WTC11 (cell line): ENCODE results near the gene RAB6A. TPM values are rescaled to one million over a fixed set of nuclear protein-coding genes. Genes with fewer than 3 reads are reported as not detected.

Source experiments
- ATAC-seq: fragments of 200-7000 bp; cut with Tn5 transposase; 2 replicates; pipeline ENCODE4 v1.10.0; 2021; ENCODE audit warnings: mild to moderate bottlenecking, moderate library complexity
- CTCF ChIA-PET: fragments of 300-600 bp; sonication (Branson Sonifier 250); formaldehyde crosslinking; loops from one replicate; lab custom pipeline; 2021; ENCODE audit warnings: antibody characterized with exemption; lab: Charles Lee
- POLR2A ChIA-PET: fragments of 350-600 bp; sonication (Branson Sonifier 250); formaldehyde crosslinking; loops from one replicate; lab custom pipeline; 2021; ENCODE audit warnings: antibody characterized with exemption; lab: Charles Lee
- DNase-seq: peaks from one replicate; pipeline ENCODE4 v3.0.0; 2021; ENCODE audit warnings: low spot score
- H3K27ac Mint-ChIP-seq: 2 replicates; pipeline ENCODE4 v1.8.0; 2021; ENCODE audit warnings: mixed read lengths
- H3K27me3 Mint-ChIP-seq: 2 replicates; pipeline ENCODE4 v1.8.0; 2021; ENCODE audit warnings: low read depth, mild to moderate bottlenecking, moderate library complexity, mixed read lengths
- H3K36me3 Mint-ChIP-seq: 2 replicates; pipeline ENCODE4 v1.8.0; 2021; ENCODE audit warnings: mixed read lengths
- H3K4me1 Mint-ChIP-seq: 2 replicates; pipeline ENCODE4 v1.8.0; 2022; ENCODE audit warnings: mixed read lengths
- H3K4me3 Mint-ChIP-seq: 2 replicates; pipeline ENCODE4 v1.8.0; 2021; ENCODE audit warnings: mild to moderate bottlenecking, moderate library complexity, mixed read lengths
- H3K9me3 Mint-ChIP-seq: 2 replicates; pipeline ENCODE4 v1.8.0; 2021; ENCODE audit warnings: mixed read lengths
- EMX1 ChIP-seq: fragments of 250-450 bp; sonication (Bioruptor Pico); IDR thresholded peaks from 2 replicates; pipeline ENCODE4 v1.8.0; 2021; ENCODE audit warnings: mild to moderate bottlenecking
- ESRRA ChIP-seq: sonication (generic); formaldehyde crosslinking; IDR thresholded peaks from 2 replicates; pipeline ENCODE4 v1.8.1; 2022; ENCODE audit warnings: mild to moderate bottlenecking, missing genetic modification reagents, borderline replicate concordance
- GABPB1 ChIP-seq: sonication (generic); formaldehyde crosslinking; IDR thresholded peaks from 2 replicates; pipeline ENCODE4 v1.8.1; 2023; ENCODE audit warnings: mild to moderate bottlenecking, missing genetic modification reagents
- HMGXB4 ChIP-seq: sonication (generic); formaldehyde crosslinking; IDR thresholded peaks from 2 replicates; pipeline ENCODE4 v1.8.1; 2023; ENCODE audit warnings: mild to moderate bottlenecking, moderate library complexity, missing genetic modification reagents
- NFATC4 ChIP-seq: fragments of 250-450 bp; sonication (Bioruptor Pico); IDR thresholded peaks from 2 replicates; pipeline ENCODE4 v1.9.0; 2021; ENCODE audit warnings: mild to moderate bottlenecking
- NR1H2 ChIP-seq: sonication (generic); formaldehyde crosslinking; IDR thresholded peaks from 2 replicates; pipeline ENCODE4 v1.9.0; 2021; ENCODE audit warnings: mild to moderate bottlenecking, moderate library complexity, missing genetic modification reagents
- RORB ChIP-seq: fragments of 250-450 bp; sonication (Bioruptor Pico); IDR thresholded peaks from 2 replicates; pipeline ENCODE4 v1.9.0; 2021; ENCODE audit warnings: mild to moderate bottlenecking
- SMAD4 ChIP-seq: sonication (generic); formaldehyde crosslinking; IDR thresholded peaks from 2 replicates; pipeline ENCODE4 v1.8.0; 2022; ENCODE audit warnings: mild to moderate bottlenecking, missing genetic modification reagents
- SP1 ChIP-seq: sonication (generic); formaldehyde crosslinking; conservative IDR thresholded peaks from 2 replicates; pipeline ENCODE4 v1.8.1; 2022; ENCODE audit warnings: missing genetic modification reagents
- ZNF423 ChIP-seq: fragments of 250-450 bp; sonication (Bioruptor Pico); IDR thresholded peaks from 2 replicates; pipeline ENCODE4 v2.1.2; 2022; ENCODE audit warnings: mild to moderate bottlenecking, moderate library complexity
- total RNA-seq: library from RNA; stranded (reverse); gene quantifications from 3 replicates; pipeline ENCODE4 v1.2.3, GENCODE V29; 2021
- TF ChIP-seq, protein P1 (sequence below): sonication (generic); formaldehyde crosslinking; IDR thresholded peaks from 2 replicates; pipeline ENCODE4 v1.8.0; 2023; ENCODE audit warnings: missing genetic modification reagents, mild to moderate bottlenecking, borderline replicate concordance

RAB6A gene
- total RNA-seq, 1 experiment from 2014 or later, result 107 TPM

DNA sequence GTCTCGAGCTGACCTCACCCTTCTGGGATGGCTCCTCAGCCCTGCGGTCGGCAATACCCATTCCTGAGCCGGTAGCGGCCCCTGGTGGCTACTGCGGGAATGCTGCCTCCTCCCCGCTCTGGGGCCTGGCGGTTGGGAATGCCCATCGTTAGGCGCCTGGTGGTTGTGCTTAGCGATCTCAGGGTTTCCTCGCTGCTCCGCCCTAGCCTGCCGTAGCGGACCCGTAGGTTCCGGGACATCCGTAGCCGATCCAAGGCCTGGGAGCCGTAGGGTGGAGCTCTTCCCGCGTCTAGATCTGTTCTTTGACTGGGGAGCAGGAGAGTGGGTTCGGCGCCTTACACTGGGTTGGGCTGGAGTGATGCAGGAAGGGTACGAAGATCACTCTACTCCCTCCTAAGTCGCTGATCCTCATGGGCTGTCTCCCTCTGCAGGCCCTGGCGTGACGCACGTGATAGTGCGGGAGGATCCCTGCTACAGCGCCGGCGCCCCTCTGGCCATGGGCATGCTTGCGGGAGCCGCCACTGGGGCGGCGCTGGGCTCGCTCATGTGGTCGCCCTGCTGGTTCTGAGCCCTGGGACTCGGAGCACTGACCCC is 99.7 kb downstream of the RAB6A start (continued):
- TF ChIP-seq, protein P1, sequence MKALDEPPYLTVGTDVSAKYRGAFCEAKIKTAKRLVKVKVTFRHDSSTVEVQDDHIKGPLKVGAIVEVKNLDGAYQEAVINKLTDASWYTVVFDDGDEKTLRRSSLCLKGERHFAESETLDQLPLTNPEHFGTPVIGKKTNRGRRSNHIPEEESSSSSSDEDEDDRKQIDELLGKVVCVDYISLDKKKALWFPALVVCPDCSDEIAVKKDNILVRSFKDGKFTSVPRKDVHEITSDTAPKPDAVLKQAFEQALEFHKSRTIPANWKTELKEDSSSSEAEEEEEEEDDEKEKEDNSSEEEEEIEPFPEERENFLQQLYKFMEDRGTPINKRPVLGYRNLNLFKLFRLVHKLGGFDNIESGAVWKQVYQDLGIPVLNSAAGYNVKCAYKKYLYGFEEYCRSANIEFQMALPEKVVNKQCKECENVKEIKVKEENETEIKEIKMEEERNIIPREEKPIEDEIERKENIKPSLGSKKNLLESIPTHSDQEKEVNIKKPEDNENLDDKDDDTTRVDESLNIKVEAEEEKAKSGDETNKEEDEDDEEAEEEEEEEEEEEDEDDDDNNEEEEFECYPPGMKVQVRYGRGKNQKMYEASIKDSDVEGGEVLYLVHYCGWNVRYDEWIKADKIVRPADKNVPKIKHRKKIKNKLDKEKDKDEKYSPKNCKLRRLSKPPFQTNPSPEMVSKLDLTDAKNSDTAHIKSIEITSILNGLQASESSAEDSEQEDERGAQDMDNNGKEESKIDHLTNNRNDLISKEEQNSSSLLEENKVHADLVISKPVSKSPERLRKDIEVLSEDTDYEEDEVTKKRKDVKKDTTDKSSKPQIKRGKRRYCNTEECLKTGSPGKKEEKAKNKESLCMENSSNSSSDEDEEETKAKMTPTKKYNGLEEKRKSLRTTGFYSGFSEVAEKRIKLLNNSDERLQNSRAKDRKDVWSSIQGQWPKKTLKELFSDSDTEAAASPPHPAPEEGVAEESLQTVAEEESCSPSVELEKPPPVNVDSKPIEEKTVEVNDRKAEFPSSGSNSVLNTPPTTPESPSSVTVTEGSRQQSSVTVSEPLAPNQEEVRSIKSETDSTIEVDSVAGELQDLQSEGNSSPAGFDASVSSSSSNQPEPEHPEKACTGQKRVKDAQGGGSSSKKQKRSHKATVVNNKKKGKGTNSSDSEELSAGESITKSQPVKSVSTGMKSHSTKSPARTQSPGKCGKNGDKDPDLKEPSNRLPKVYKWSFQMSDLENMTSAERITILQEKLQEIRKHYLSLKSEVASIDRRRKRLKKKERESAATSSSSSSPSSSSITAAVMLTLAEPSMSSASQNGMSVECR (CRISPR knock-in tag), result peak; percentile 84; the same call in 1 of the 2 replicates

DNA sequence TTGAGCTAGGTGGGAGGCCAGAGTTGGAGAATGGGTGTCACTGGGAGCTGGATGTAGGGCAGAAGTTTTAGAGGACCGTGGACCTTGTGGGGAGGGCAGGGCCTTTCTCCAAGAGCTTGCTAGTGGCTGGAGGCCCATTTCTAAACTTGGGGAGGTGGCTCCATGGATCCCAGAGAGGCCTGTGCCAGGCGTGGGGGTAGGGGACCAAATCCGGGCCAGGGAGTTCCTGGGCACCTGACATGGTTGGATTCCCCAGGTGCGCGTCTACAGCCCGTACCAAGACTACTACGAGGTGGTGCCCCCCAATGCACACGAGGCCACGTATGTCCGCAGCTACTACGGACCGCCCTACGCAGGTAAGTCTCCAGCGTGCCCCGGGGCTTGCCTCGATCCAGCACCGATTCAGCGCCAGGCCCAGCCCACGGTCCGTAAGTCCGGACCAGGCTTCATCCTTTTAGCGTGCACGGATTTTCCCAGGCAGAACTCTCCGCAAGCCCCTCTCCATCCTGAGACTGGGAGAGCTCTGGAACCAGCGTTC is 100.3 kb downstream of the RAB6A start:
- Mint-ChIP-seq H3K4me3 (peak overlapping the region; percentile 72), H3K27me3 (peaks cover 78% of the 10 kb centered on the region), H3K27ac (no peak overlapping the region), H3K4me1 (peaks cover 13% of the 10 kb centered on the region), H3K9me3 (no peaks in the 10 kb centered on the region), H3K36me3 (no peaks in the 10 kb centered on the region)
- DNase-seq (no peak), ATAC-seq (no peak; the same call in 1 of the 2 replicates)
- TF ChIP-seq, protein P1 (CRISPR knock-in tag), result 0 out of 2 replicates have a peak, but pooled peaks have one; percentile 9
- TF ChIP-seq SP1 (CRISPR knock-in tag), result no peak
- TF ChIP-seq RORB, result no peak
- 0 out of 2 replicates have a peak, but pooled peaks have one; percentile 16 for TF ChIP-seq ESRRA (CRISPR knock-in tag)
- ChIA-PET CTCF (interaction anchor here (0.6 to 5.9 kb wide), 50 partner anchors 10 to 1598 kb away, joined by 3 to 328 read pairs (median 6); partner anchors contain the start of genes FAM168A, PLEKHB1 and RAB6A), POLR2A (interaction anchor here (0.6 to 1.7 kb wide), 5 partner anchors 14 to 271 kb away, joined by 3 to 6 read pairs (median 4); partner anchors contain the start of gene PLEKHB1)

- ChIA-PET CTCF (interaction anchor here (0.6 to 5.9 kb wide), 32 partner anchors 11 to 1599 kb away, joined by 3 to 328 read pairs (median 9); partner anchors contain the start of genes FAM168A, PLEKHB1 and RAB6A), POLR2A (interaction anchor here (1.3 kb wide), 1 partner anchor 14 kb away, joined by 3 read pairs; the partner anchor contains the start of gene PLEKHB1)
- no peak overlapping the region for H3K27ac Mint-ChIP-seq
- H3K4me1 Mint-ChIP-seq, result peaks cover 13% of the 10 kb centered on the region
- ATAC-seq (no peak), DNase-seq (no peak)
- TF ChIP-seq HMGXB4 (CRISPR knock-in tag) (no peak), ZNF423 (CRISPR knock-in tag) (no peak), NFATC4 (no peak), NR1H2 (no peak), SMAD4 (CRISPR knock-in tag) (no peak), EMX1 (no peak), GABPB1 (CRISPR knock-in tag) (no peak)
- H3K9me3 Mint-ChIP-seq, result no peaks in the 10 kb centered on the region
- no peak overlapping the region for H3K4me3 Mint-ChIP-seq
- H3K36me3 Mint-ChIP-seq, result no peaks in the 10 kb centered on the region
- H3K27me3 Mint-ChIP-seq, result peaks cover 83% of the 10 kb centered on the region
These were observed 100.9 kb downstream of the RAB6A start for GRCh38 chr11:73659961-73660360.
